DND-41 (cell line): ENCODE results near the gene RGS3.

Source experiments
- CTCF ChIP-seq: IDR thresholded peaks from 2 replicates; pipeline ENCODE4 v1.5.1; 2012; ENCODE audit warnings: borderline replicate concordance, low read length, moderate library complexity, mild to moderate bottlenecking; ENCODE audit not compliant: poor library complexity, severe bottlenecking; ENCODE audit errors: extremely low read depth
- EZH2 ChIP-seq: IDR thresholded peaks from 3 replicates; pipeline ENCODE4 v1.6.1; 2012; ENCODE audit warnings: borderline replicate concordance, low read depth, mild to moderate bottlenecking, moderate library complexity, low read length, inconsistent platforms; ENCODE audit not compliant: severe bottlenecking

- TF ChIP-seq CTCF (no peak), EZH2 (no peak)
Measured at GRCh38 chr9:113612828-113613227, 149.3 kb downstream of the RGS3 start.
